ENCODE results near the gene DAB2.

GRCh38 chr5:39459907-39460306 lies 35.1 kb upstream of the DAB2 start:
- TF ChIP-seq CTCF (IDR thresholded peaks at IDR 0.05) (no peak), POLR2A (IDR thresholded peaks at IDR 0.05) (no peak), POLR2AphosphoS5 (IDR thresholded peaks at IDR 0.05) (no peak)
